Stimulated activated CD4-positive, alpha-beta T cell treated with anti-CD3 and anti-CD28 coated beads, Interleukin-12 subunit alpha, Interleukin-12 subunit beta, amount 100 ng/mL, for 24 hours (primary cell): ENCODE measurements around the gene PLEKHA4.
A peak's percentile ranks its signal among the peaks of the same experiment; 100 is the strongest.
"Not testable (repeated sequence)": the region's sequence is repeated elsewhere in the genome, so short reads cannot be mapped to it uniquely, and the experiment has no call there.

ENCODE experiments used
- DNase-seq, 2 experiments: peaks; one replicate each; pipeline ENCODE4 v3.0.0-alpha.2; 2020; ENCODE audit warnings: low read depth in 2 of 2

PLEKHA4 gene

GRCh38 chr19:48868114-48868886 lies at the start of gene PLEKHA4:
PLEKHA4 (minus strand) TSS chr19:48868617; CDS start chr19:48867620, 997 bp downstream.
- DNase-seq: no peak

GRCh38 chr19:48918071-48918470 lies 49.7 kb upstream of the PLEKHA4 start:
- no peak for DNase-seq

GRCh38 chr19:48915757-48916156 lies 47.3 kb upstream of the PLEKHA4 start:
- no peak for DNase-seq

GRCh38 chr19:48914181-48914580 lies 45.8 kb upstream of the PLEKHA4 start:
- DNase-seq: no peak

GRCh38 chr19:48913114-48913889 lies 44.9 kb upstream of the PLEKHA4 start:
- no peak for DNase-seq

GRCh38 chr19:48910803-48911202 lies 42.4 kb upstream of the PLEKHA4 start:
- DNase-seq: no peak

- DNase-seq: not testable (repeated sequence)
These were observed 41.1 kb upstream of the PLEKHA4 start for GRCh38 chr19:48909424-48910077.

GRCh38 chr19:48907671-48908070 lies 39.3 kb upstream of the PLEKHA4 start:
- DNase-seq: no peak

GRCh38 chr19:48906324-48906723 lies 37.9 kb upstream of the PLEKHA4 start:
- no peak for DNase-seq

- DNase-seq: no peak
These were observed 37.2 kb upstream of the PLEKHA4 start for GRCh38 chr19:48905664-48906063.

GRCh38 chr19:48903788-48904187 lies 35.4 kb upstream of the PLEKHA4 start:
- DNase-seq: not testable (repeated sequence)

- DNase-seq: not testable (repeated sequence)
These were observed 33.9 kb upstream of the PLEKHA4 start for GRCh38 chr19:48902291-48902690.

GRCh38 chr19:48900477-48901406 lies 32.3 kb upstream of the PLEKHA4 start:
- DNase-seq: no peak

- peak; percentile 96 to 100 for DNase-seq
These were observed 31.5 kb upstream of the PLEKHA4 start, which contains the start of gene NUCB1 for GRCh38 chr19:48899781-48900476. NUCB1 (plus strand) TSS chr19:48900312; CDS start chr19:48900797, 485 bp downstream.

GRCh38 chr19:48899386-48899749 lies 31.0 kb upstream of the PLEKHA4 start:
- DNase-seq: not testable (repeated sequence)

- DNase-seq: no peak
These were observed 28.8 kb upstream of the PLEKHA4 start for GRCh38 chr19:48897181-48897580.

- DNase-seq: peak in 1 of 2 experiments; percentile 40
These were observed 27.8 kb upstream of the PLEKHA4 start for GRCh38 chr19:48896191-48896720.

- DNase-seq: no peak
These were observed 26.8 kb upstream of the PLEKHA4 start for GRCh38 chr19:48895226-48895625.

GRCh38 chr19:48890551-48890950 lies 22.1 kb upstream of the PLEKHA4 start:
- no peak for DNase-seq

GRCh38 chr19:48889496-48889895 lies 21.1 kb upstream of the PLEKHA4 start:
- not testable (repeated sequence) for DNase-seq
